OCI-M2 (cell line): ENCODE data around the gene ATP6V0D1.
"Not testable (repeated sequence)": the region's sequence is repeated elsewhere in the genome, so short reads cannot be mapped to it uniquely, and the experiment has no call there.

Experiments
- DNase-seq: peaks from one replicate; lab custom pipeline; 2025; ENCODE audit not compliant: unreplicated experiment; lab: John Stamatoyannopoulos, UW

The ATP6V0D1 gene

GRCh38 chr16:67480833-67481560 is at the start of gene ATP6V0D1:
Gene ATP6V0D1 (minus strand): TSS chr16:67481157. CDS start chr16:67481086, 71 bp downstream.
- peak; percentile 81 for DNase-seq

GRCh38 chr16:67530013-67530939 is 49.3 kb upstream of the ATP6V0D1 start:
- DNase-seq = no peak

- DNase-seq = no peak
These were observed 48.6 kb upstream of the ATP6V0D1 start for GRCh38 chr16:67529582-67530012.

- DNase-seq = no peak
These were observed 48.1 kb upstream of the ATP6V0D1 start for GRCh38 chr16:67528870-67529581.

GRCh38 chr16:67528222-67528869 is 47.4 kb upstream of the ATP6V0D1 start, which contains the start of gene RIPOR1:
Gene RIPOR1 (plus strand): TSS chr16:67528829. CDS start chr16:67538447, 9,618 bp downstream.
- no peak for DNase-seq

GRCh38 chr16:67526149-67526791 is 45.3 kb upstream of the ATP6V0D1 start:
- DNase-seq = no peak

- no peak for DNase-seq
These were observed 44.4 kb upstream of the ATP6V0D1 start for GRCh38 chr16:67525176-67525860.

GRCh38 chr16:67521095-67521804 is 40.3 kb upstream of the ATP6V0D1 start:
- DNase-seq = peak; percentile 81

- no peak for DNase-seq
These were observed 38.3 kb upstream of the ATP6V0D1 start for GRCh38 chr16:67519242-67519641.

- no peak for DNase-seq
These were observed 37.7 kb upstream of the ATP6V0D1 start for GRCh38 chr16:67518676-67519075.

- no peak for DNase-seq
These were observed 36.9 kb upstream of the ATP6V0D1 start for GRCh38 chr16:67517661-67518423.

- no peak for DNase-seq
These were observed 36.1 kb upstream of the ATP6V0D1 start for GRCh38 chr16:67517155-67517445.

GRCh38 chr16:67516296-67517154 is 35.6 kb upstream of the ATP6V0D1 start:
- DNase-seq = no peak

GRCh38 chr16:67514382-67514828 is 33.4 kb upstream of the ATP6V0D1 start:
- peak; percentile 73 for DNase-seq

- DNase-seq = not testable (repeated sequence)
These were observed 32.9 kb upstream of the ATP6V0D1 start for GRCh38 chr16:67513892-67514291.

GRCh38 chr16:67509016-67509415 is 28.1 kb upstream of the ATP6V0D1 start:
- DNase-seq = no peak

- DNase-seq = no peak
These were observed 25.5 kb upstream of the ATP6V0D1 start for GRCh38 chr16:67506468-67506867.
